Gastrocnemius medialis (tissue), 4 donors: Measurements from ENCODE around the gene ARHGEF7. TPM values are rescaled to one million over a fixed set of nuclear protein-coding genes. Genes with fewer than 3 reads are reported as not detected.
A peak's percentile ranks its signal among the peaks of the same experiment; 100 is the strongest.

Source experiments
- ATAC-seq, 2 donors: fragments of 150-250 bp; one replicate each; pipeline ENCODE4 v1.9.1; 2016
- DNase-seq, 2 donors: peaks; one replicate each; pipeline ENCODE4 v3.0.0-alpha.2; 2019
- H3K27ac ChIP-seq, 4 donors: fragments of 200-600 bp; sonication (generic); 1 replicate in 1 of 4; 2 replicates in 3 of 4; pipeline ENCODE4 v1.5.1; 2016 to 2018; ENCODE audit warnings: mild to moderate bottlenecking in 2 of 4, moderate library complexity in 1 of 4
- H3K27me3 ChIP-seq, 3 donors: fragments of 200-600 bp; sonication (generic) in 2 of 3; 1 replicate in 1 of 3; 2 replicates in 2 of 3; pipeline versions ENCODE4 v1.5.1 to v1.6.0; 2016 to 2019; ENCODE audit warnings: mild to moderate bottlenecking in 1 of 3, moderate library complexity in 1 of 3
- H3K36me3 ChIP-seq, 2 donors: fragments of 200-600 bp; sonication (generic) in 1 of 2; one replicate each; pipeline ENCODE4 v1.5.1; 2017 to 2018
- H3K4me1 ChIP-seq, 2 donors: fragments of 200-600 bp; sonication (generic) in 1 of 2; one replicate each; pipeline ENCODE4 v1.5.1; 2016 to 2017; ENCODE audit warnings: mild to moderate bottlenecking in 2 of 2
- H3K4me3 ChIP-seq, 4 donors: fragments of 200-600 bp; sonication (generic) in 3 of 4; 1 replicate in 1 of 4; 2 replicates in 3 of 4; pipeline ENCODE4 v1.5.1; 2016 to 2019; ENCODE audit warnings: mild to moderate bottlenecking in 2 of 4
- H3K9me3 ChIP-seq, 3 donors: fragments of 200-600 bp; sonication (generic) in 2 of 3; 1 replicate in 1 of 3; 2 replicates in 2 of 3; pipeline ENCODE4 v1.5.1; 2016 to 2019
- POLR2A ChIP-seq, 2 donors: fragments of 450-650 bp; IDR thresholded peaks; one replicate each; pipeline ENCODE4 v1.6.1; 2017; ENCODE audit warnings: antibody characterized with exemption in 2 of 2, mild to moderate bottlenecking in 2 of 2, moderate library complexity in 2 of 2
- in situ Hi-C, 4 donors: fragments of 200-750 bp; cut with MboI; loops; one replicate each; pipeline versions ENCODE4 v1.15.0 to v1.8.0; 2017; ENCODE audit warnings: low sequenced_read_pairs in 4 of 4
- intact Hi-C: fragments of 100-400 bp; cut with DNase I; formaldehyde crosslinking; loops from one replicate; pipeline ENCODE4 v1.15.1; 2023; ENCODE audit warnings: low total_unique reads
- total RNA-seq, 4 donors: library from RNA; depleted of rRNA; stranded (reverse); fragments of >200 nt; gene quantifications; one replicate each; pipeline versions ENCODE4 v1.1.0 to v1.2.3, GENCODE V29; 2016
- TF ChIP-seq, protein P1 (sequence below), 5 experiments: fragments of 450-650 bp in 3 of 5; fragments of 200-600 bp in 2 of 5; sonication (generic) in 2 of 5; IDR thresholded peaks in 4 of 5; conservative IDR thresholded peaks in 1 of 5; 1 replicate in 4 of 5; 2 replicates in 1 of 5; pipeline ENCODE4 v1.5.1; 2016 to 2019; ENCODE audit warnings: antibody characterized with exemption in 5 of 5, mild to moderate bottlenecking in 3 of 5, moderate library complexity in 3 of 5

The ARHGEF7 gene
- total RNA-seq, 4 donors from 2014 or later, result 24.5 to 56.9 (median 31.3) TPM

DNA sequence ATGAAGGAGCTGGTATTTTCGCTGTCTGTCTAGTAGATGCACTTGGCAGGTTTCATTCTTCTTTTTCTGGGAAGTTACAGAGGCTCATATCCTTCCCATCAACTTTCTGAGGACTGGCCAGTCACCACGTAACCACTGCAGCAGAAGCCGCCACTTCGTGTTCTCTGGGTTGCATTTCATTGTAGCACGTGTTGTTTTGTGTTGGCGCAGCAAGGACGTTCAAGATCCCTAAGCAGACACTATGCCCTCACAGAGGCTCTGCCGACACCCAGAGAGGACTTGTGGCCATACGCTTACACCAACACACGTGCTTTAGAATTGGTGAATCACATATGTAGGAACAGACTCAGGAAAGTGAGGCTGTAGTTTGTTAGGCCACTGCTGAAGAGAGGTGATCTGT is 163.1 kb downstream of the ARHGEF7 start:
- no peaks in the 10 kb centered on the region for H3K9me3 ChIP-seq
- DNase-seq, result peak; percentile 63 to 75
- intact Hi-C loops, result no loop called here
- in situ Hi-C loops, result no loop called here
- peak overlapping the region; percentile 80 to 86 (median 82) for H3K27ac ChIP-seq
- ATAC-seq, result peak; percentile 85 to 90
- peaks cover 29 to 36% of the 10 kb centered on the region in 2 donors for H3K4me1 ChIP-seq
- peaks cover 0 to 38% of the 10 kb centered on the region in 2 donors for H3K36me3 ChIP-seq
- no peaks in the 10 kb centered on the region for H3K27me3 ChIP-seq
- TF ChIP-seq POLR2A (IDR thresholded peaks at IDR 0.05), result peak in 1 of 2 donors; percentile 28
- TF ChIP-seq, protein P1, sequence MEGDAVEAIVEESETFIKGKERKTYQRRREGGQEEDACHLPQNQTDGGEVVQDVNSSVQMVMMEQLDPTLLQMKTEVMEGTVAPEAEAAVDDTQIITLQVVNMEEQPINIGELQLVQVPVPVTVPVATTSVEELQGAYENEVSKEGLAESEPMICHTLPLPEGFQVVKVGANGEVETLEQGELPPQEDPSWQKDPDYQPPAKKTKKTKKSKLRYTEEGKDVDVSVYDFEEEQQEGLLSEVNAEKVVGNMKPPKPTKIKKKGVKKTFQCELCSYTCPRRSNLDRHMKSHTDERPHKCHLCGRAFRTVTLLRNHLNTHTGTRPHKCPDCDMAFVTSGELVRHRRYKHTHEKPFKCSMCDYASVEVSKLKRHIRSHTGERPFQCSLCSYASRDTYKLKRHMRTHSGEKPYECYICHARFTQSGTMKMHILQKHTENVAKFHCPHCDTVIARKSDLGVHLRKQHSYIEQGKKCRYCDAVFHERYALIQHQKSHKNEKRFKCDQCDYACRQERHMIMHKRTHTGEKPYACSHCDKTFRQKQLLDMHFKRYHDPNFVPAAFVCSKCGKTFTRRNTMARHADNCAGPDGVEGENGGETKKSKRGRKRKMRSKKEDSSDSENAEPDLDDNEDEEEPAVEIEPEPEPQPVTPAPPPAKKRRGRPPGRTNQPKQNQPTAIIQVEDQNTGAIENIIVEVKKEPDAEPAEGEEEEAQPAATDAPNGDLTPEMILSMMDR (IDR thresholded peaks at IDR 0.05 in 4 of 5, conservative IDR thresholded peaks at IDR 0.05 in 1 of 5), result no peak
- no peak overlapping the region for H3K4me3 ChIP-seq

DNA sequence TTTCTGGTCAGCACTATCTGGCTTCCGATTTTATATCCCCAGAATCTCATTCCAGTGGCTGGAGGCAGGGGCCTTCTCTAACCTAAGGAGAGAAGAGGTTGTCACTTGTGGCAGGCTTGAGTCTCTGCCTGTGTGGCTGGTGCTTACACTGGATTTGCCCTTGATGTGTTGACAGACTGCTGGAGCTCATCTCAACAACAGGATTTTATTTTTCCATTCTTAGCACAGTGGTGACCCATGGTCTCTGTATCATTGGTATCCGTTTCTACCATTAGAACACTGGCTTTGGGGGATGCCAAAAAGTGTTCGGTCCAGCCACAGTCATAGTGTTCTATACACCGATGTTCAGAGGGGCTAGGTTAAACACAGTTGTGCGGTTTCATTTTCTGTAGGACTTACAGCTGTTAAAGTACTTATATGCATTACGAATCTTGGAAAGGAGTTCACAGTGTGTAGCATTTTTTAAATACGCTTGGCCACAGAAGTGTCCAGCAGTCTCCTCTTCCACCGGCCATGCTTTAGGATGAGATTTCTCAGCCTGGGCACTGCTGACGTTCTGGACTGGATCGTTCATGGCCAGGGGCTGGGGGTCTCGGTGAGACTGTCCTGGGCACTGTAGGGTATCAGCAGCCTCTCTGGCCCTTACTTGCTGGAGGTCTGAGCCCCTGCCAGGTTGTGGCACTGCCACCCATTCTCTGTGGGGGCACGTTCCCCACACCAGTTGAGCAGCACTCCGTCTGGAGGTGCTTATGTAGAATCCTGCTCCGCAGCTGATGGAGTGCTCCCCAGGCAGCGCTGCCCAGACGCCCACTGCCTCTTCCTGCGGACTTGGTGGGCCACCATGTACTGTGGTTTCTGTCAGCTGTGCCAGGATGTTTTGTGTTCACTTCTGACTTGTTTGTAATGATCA is 163.9 kb downstream of the ARHGEF7 start:
- H3K4me1 ChIP-seq, result peaks cover 29 to 36% of the 10 kb centered on the region in 2 donors
- in situ Hi-C loops, result no loop called here
- no peaks in the 10 kb centered on the region for H3K9me3 ChIP-seq
- ATAC-seq (peak; percentile 34 to 57), DNase-seq (no peak)
- H3K27me3 ChIP-seq, result no peaks in the 10 kb centered on the region
- TF ChIP-seq, protein P1 (IDR thresholded peaks at IDR 0.05 in 4 of 5, conservative IDR thresholded peaks at IDR 0.05 in 1 of 5), result no peak
- TF ChIP-seq POLR2A (IDR thresholded peaks at IDR 0.05), result no peak
- intact Hi-C loops, result no loop called here
- H3K36me3 ChIP-seq, result peaks cover 0 to 45% of the 10 kb centered on the region in 2 donors
- peak overlapping the region; percentile 80 to 86 (median 82) for H3K27ac ChIP-seq
- H3K4me3 ChIP-seq, result no peak overlapping the region

DNA sequence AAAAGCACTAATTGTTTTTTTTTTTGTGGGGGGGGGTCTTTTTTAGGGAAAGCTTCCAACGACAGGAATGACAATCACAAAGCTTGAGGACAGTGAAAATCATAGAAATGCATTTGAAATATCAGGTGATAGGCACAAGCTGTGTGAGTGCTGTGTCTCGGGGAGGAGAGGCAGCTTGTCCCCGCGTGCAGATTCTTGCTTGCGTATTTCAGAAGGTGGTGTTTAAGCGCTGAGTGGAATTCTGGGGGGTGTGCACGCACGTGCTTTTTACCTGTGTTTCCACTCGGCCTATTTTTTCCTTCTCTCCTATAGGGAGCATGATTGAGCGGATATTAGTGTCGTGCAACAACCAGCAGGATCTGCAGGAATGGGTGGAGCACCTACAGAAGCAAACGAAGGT is 165.1 kb downstream of the ARHGEF7 start:
- ATAC-seq, result no peak
- Histone ChIP-seq H3K9me3 (no peaks in the 10 kb centered on the region), H3K27me3 (no peaks in the 10 kb centered on the region), H3K4me1 (peaks cover 29 to 36% of the 10 kb centered on the region in 2 donors), H3K36me3 (peaks cover 0 to 57% of the 10 kb centered on the region in 2 donors), H3K27ac (peak overlapping the region; percentile 78 to 86 (median 82)), H3K4me3 (no peak overlapping the region)
- TF ChIP-seq POLR2A (IDR thresholded peaks at IDR 0.05), result no peak
- TF ChIP-seq, protein P1 (IDR thresholded peaks at IDR 0.05 in 4 of 5, conservative IDR thresholded peaks at IDR 0.05 in 1 of 5), result no peak
- intact Hi-C loops (loop anchor here (5.0 kb wide), 2 partner anchors 53 to 158 kb away; no protein-coding TSS in a partner anchor), in situ Hi-C loops (no loop called here)
- DNase-seq, result no peak

DNA sequence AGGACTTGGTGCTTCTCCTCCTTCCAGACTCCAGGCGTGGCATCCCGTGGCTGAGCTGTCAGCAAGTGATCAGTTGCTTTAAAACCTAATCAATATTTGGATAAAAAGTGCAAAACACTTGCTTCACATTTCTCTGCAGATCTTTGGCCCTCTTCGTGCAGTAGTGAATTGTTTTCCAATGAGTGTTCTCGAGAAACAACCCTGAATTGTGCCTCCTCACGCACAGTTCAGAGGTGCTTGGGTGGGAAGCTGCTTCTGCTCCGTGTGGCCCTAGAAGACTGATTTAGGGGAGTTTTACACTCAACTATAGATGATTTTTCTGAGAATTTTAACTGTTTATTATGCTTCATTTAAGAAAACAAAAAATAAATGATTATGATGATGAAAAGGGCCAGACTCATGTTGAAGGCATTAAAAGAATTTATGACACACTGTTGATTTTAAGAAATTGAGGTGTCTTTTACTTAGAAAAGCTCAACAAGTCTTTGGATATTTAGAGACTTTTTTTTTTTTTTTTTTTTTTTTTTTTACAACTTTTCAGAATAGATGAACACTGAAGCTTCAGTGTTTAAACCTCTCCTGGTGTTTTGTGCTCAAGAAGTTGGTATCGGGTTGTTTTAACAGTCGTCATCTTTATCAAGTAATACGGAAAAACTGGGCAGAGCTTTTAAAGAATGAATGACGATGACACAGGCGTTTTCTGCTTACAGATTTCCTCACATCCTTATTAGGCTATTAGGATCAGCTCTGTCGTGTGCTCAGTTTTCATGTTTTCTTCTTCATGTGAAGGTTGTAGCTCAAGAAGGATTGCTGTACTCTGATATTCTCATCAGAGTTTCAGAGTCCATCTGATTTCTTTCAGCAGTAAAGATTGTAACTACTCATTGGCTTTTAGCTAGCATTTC is 165.8 kb downstream of the ARHGEF7 start:
- Histone ChIP-seq H3K36me3 (peaks cover 0 to 57% of the 10 kb centered on the region in 2 donors), H3K4me1 (peaks cover 29 to 36% of the 10 kb centered on the region in 2 donors), H3K27ac (peak overlapping the region; percentile 78 to 86 (median 82)), H3K4me3 (no peak overlapping the region), H3K27me3 (no peaks in the 10 kb centered on the region), H3K9me3 (no peaks in the 10 kb centered on the region)
- TF ChIP-seq POLR2A (IDR thresholded peaks at IDR 0.05), result no peak
- TF ChIP-seq, protein P1 (IDR thresholded peaks at IDR 0.05 in 4 of 5, conservative IDR thresholded peaks at IDR 0.05 in 1 of 5), result no peak
- intact Hi-C loops, result loop anchor here (5.0 kb wide), 2 partner anchors 54 to 159 kb away; no protein-coding TSS in a partner anchor
- DNase-seq (no peak), ATAC-seq (no peak)
- in situ Hi-C loops, result no loop called here
